Thyroid gland (tissue), 4 donors: Measurements from ENCODE around the gene GRIK4. TPM values are rescaled to one million over a fixed set of nuclear protein-coding genes. Genes with fewer than 3 reads are reported as not detected.

Experiments used
- DNase-seq, 2 donors: peaks; one replicate each; pipeline ENCODE4 v3.0.0-alpha.2; 2019
- H3K27ac ChIP-seq, 3 donors: fragments of 200-600 bp; sonication (generic); 1 replicate in 2 of 3; 2 replicates in 1 of 3; pipeline ENCODE4 v1.5.1; 2016 to 2019; ENCODE audit warnings: mild to moderate bottlenecking in 1 of 3, moderate library complexity in 1 of 3
- H3K27me3 ChIP-seq: fragments of 200-600 bp; sonication (generic); one replicate; pipeline ENCODE4 v1.5.1; 2019
- H3K36me3 ChIP-seq, 2 donors: fragments of 200-600 bp; sonication (generic); one replicate each; pipeline ENCODE4 v1.5.1; 2016 to 2019
- H3K4me1 ChIP-seq, 2 donors: fragments of 200-600 bp; sonication (generic); one replicate each; pipeline ENCODE4 v1.5.1; 2017 to 2019
- H3K4me3 ChIP-seq, 3 donors: fragments of 200-600 bp; sonication (generic); replicated peaks in 1 of 3; 1 replicate in 2 of 3; 2 replicates in 1 of 3; pipeline ENCODE4 v1.5.1; 2016; ENCODE audit warnings: mild to moderate bottlenecking in 1 of 3
- H3K9me3 ChIP-seq: fragments of 200-600 bp; sonication (generic); one replicate; pipeline ENCODE4 v1.5.1; 2017
- CTCF ChIP-seq, 6 experiments: fragments of 200-600 bp in 3 of 6; fragments of 450-650 bp in 3 of 6; sonication (generic) in 3 of 6; IDR thresholded peaks; one replicate each; pipeline ENCODE4 v1.5.1; 2016 to 2019; ENCODE audit warnings: antibody characterized with exemption in 6 of 6, mild to moderate bottlenecking in 2 of 6, inconsistent platforms in 1 of 6, moderate library complexity in 1 of 6
- POLR2A ChIP-seq, 2 donors: fragments of 450-650 bp; IDR thresholded peaks; one replicate each; pipeline ENCODE4 v1.6.1; 2017; ENCODE audit warnings: antibody characterized with exemption in 2 of 2, mild to moderate bottlenecking in 2 of 2, moderate library complexity in 1 of 2
- WGBS, 2 donors: methylation state at CpG; one replicate each; pipeline ENCODE4 v1.1.5; 2017; 5-methylcytosine and 5-hydroxymethylcytosine counted together
- intact Hi-C: fragments of 100-400 bp; cut with DNase I; formaldehyde crosslinking; loops from one replicate; pipeline ENCODE4 v1.15.1; 2023
- total RNA-seq, 4 donors: library from RNA; depleted of rRNA; stranded (reverse); fragments of >200 nt; gene quantifications; one replicate each; pipeline ENCODE4 v1.2.3, GENCODE V29; 2016

Gene GRIK4
- total RNA-seq, 4 donors from 2014 or later, result 0.54 to 3.7 (median 0.99) TPM

- H3K4me3 ChIP-seq, result no peak overlapping the region
- H3K9me3 ChIP-seq, result no peaks in the 10 kb centered on the region
- intact Hi-C loops, result no loop called here
- H3K36me3 ChIP-seq, result no peaks in the 10 kb centered on the region
- H3K4me1 ChIP-seq, result no peaks in the 10 kb centered on the region
- TF ChIP-seq CTCF (IDR thresholded peaks at IDR 0.05) (no peak), POLR2A (IDR thresholded peaks at IDR 0.05) (no peak)
- H3K27ac ChIP-seq, result no peak overlapping the region
- no peaks in the 10 kb centered on the region for H3K27me3 ChIP-seq
- DNase-seq, result no peak
- WGBS, 2 donors, result 86 to 93% methylated on average over 3 to 4 of the region's 4 CpGs
Observed at GRCh38 chr11:120941000-120941399, 429.5 kb downstream of the GRIK4 start.

- DNase-seq, result no peak
- Histone ChIP-seq H3K4me1 (no peaks in the 10 kb centered on the region), H3K27ac (no peak overlapping the region), H3K9me3 (no peaks in the 10 kb centered on the region), H3K27me3 (no peaks in the 10 kb centered on the region), H3K36me3 (no peaks in the 10 kb centered on the region), H3K4me3 (no peak overlapping the region)
- WGBS, 2 donors, result 80 to 95% methylated on average over 2 of the region's 2 CpGs
- TF ChIP-seq POLR2A (IDR thresholded peaks at IDR 0.05) (no peak), CTCF (IDR thresholded peaks at IDR 0.05) (no peak)
- intact Hi-C loops, result no loop called here
Observed at GRCh38 chr11:120942701-120943100, 431.2 kb downstream of the GRIK4 start.

DNA sequence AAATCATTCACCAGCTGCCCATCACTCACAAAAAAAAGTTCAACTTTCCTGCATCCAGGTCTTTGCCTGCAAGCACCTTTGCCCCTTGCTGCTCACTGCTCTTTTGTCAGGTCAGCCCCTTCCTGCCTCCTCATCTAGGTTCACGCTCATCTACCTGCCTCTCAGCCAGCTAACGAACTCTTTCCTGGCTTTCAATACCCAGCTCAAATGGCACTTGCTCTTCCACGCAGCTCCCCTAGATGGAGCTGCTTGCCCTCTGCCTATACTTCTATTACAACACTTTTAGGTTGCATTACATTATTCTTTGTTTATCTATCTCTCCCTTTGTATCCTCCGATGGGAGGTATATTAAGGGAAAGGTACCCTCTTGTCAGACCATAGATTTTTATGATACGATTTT is 433.5 kb downstream of the GRIK4 start:
- 84 to 85% methylated on average over 5 of the region's 5 CpGs for WGBS, 2 donors
- no peak for DNase-seq
- no peak overlapping the region for H3K4me3 ChIP-seq
- TF ChIP-seq POLR2A (IDR thresholded peaks at IDR 0.05), result no peak
- TF ChIP-seq CTCF (IDR thresholded peaks at IDR 0.05), result no peak
- H3K27me3 ChIP-seq, result no peaks in the 10 kb centered on the region
- intact Hi-C loops, result no loop called here
- no peaks in the 10 kb centered on the region for H3K36me3 ChIP-seq
- no peaks in the 10 kb centered on the region for H3K9me3 ChIP-seq
- H3K4me1 ChIP-seq, result no peaks in the 10 kb centered on the region
- H3K27ac ChIP-seq, result no peak overlapping the region

GRCh38 chr11:120950880-120951279 is 439.3 kb downstream of the GRIK4 start:
- H3K4me1 ChIP-seq, result peaks cover 4% of the 10 kb centered on the region in 2 donors
- no peaks in the 10 kb centered on the region for H3K9me3 ChIP-seq
- no peak overlapping the region for H3K27ac ChIP-seq
- intact Hi-C loops, result loop anchor here (5.0 kb wide), 1 partner anchor 444 kb away; no protein-coding TSS in a partner anchor
- H3K4me3 ChIP-seq, result no peak overlapping the region
- WGBS, 2 donors, result 70 to 74% methylated on average over 6 of the region's 6 CpGs
- no peaks in the 10 kb centered on the region for H3K27me3 ChIP-seq
- no peak for TF ChIP-seq CTCF (IDR thresholded peaks at IDR 0.05)
- no peak for TF ChIP-seq POLR2A (IDR thresholded peaks at IDR 0.05)
- no peak for DNase-seq
- no peaks in the 10 kb centered on the region for H3K36me3 ChIP-seq

GRCh38 chr11:120952461-120953434 is 441.2 kb downstream of the GRIK4 start:
- Histone ChIP-seq H3K27ac (no peak overlapping the region), H3K4me1 (peaks cover 4% of the 10 kb centered on the region in 2 donors), H3K27me3 (no peaks in the 10 kb centered on the region), H3K36me3 (no peaks in the 10 kb centered on the region), H3K9me3 (no peaks in the 10 kb centered on the region), H3K4me3 (no peak overlapping the region)
- no peak for TF ChIP-seq POLR2A (IDR thresholded peaks at IDR 0.05)
- peak; percentile 45 to 96 (median 70) for TF ChIP-seq CTCF (IDR thresholded peaks at IDR 0.05)
- intact Hi-C loops, result loop anchor here (5.0 kb wide), 1 partner anchor 445 kb away; no protein-coding TSS in a partner anchor
- 17 to 23% methylated on average over 19 to 20 of the region's 20 CpGs for WGBS, 2 donors
- peak; percentile 77 to 85 for DNase-seq
